ENCODE results near the gene MAP3K6. TPM values are rescaled to one million over a fixed set of nuclear protein-coding genes. Genes with fewer than 3 reads are reported as not detected.

The MAP3K6 gene
- total RNA-seq, 1 experiment from 2014 or later: 10.7 TPM

DNA sequence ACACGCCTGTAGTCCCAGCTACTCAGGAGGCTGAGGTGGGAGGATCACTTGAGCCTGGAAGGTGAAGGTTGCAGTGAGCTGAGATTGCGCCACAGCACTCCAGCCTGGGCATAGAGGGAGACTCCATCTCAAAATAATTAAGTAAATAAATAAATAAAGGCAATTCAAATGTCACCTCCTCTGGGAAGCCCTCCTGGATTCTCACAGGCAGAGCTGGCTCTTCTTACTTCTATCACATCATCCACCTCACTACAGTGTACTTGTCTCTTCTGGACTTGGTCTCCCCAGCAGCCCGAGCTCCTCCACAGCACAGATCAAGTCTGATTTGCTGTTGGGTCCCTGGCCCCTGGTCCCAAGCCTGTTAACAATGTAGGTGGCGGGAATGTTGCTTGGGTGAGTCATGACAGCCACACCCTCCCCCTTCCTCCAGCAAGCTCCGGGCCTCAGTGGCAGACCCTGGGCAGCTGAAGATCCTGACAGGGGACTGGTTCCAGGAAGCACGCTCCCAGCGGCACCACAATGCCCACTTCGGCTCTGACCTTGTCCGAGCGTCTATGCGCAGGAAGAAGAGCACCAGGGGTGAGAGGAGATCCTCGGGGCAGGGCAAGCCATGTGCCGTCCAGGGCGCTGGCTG lies 19.7 kb downstream of the MAP3K6 start:
- Histone ChIP-seq H3K4me3 (ENCODE audit: insufficient read depth, low read depth, low read length) (no peak overlapping the region), H3K27me3 (ENCODE audit: control insufficient read depth, insufficient read depth, low read length) (peaks cover 22% of the 10 kb centered on the region; the same call in 1 of the 2 replicates), H3K36me3 (replicated peaks; ENCODE audit: control insufficient read depth, insufficient read depth, low read length) (no peaks in the 10 kb centered on the region; the same call in none of the 2 replicates)
- DNase-seq: no peak

DNA sequence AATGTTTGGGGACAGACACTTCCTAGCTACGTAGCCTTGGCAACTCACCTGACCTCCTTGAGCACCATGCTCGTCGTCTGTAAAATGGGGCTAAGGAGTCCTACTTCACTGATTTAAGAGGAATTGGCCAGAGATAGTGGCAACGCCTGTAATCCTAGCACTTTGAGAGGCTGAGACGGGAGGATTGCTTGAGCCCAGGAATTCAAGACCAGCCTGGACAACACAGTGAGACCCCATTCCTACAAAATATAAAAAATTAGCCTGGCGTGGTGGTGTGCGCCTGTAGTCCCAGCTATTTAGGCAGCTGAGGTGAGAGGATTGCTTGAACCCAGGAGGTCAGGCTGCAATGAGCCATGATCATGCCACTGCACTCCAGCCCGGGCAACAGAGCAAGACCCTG lies 20.4 kb downstream of the MAP3K6 start:
- H3K27me3 ChIP-seq (ENCODE audit: control insufficient read depth, insufficient read depth, low read length): peaks cover 22% of the 10 kb centered on the region; the same call in 1 of the 2 replicates
- H3K36me3 ChIP-seq (replicated peaks; ENCODE audit: control insufficient read depth, insufficient read depth, low read length): no peaks in the 10 kb centered on the region; the same call in none of the 2 replicates
- no peak overlapping the region for H3K4me3 ChIP-seq (ENCODE audit: insufficient read depth, low read depth, low read length)
- no peak for DNase-seq

DNA sequence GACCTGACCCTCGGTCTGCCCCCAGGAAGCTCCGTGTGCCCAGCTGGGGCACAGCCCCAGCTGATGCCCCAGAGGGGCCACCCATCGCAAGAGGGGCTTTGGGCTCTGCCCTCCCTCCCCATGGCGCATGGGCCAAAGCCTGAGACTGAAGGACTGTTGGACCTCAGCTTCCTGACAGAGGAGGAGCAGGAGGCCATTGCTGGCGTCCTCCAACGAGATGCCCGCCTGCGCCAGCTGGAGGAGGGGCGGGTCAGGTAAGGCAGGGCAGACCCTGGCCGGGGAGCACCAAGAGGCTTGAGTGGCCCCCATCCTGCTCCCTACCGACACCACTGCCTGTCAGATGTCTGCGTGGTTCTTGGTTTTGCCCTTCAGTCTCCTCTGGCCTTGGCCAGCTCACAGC lies 21.5 kb downstream of the MAP3K6 start:
- DNase-seq: no peak
- Histone ChIP-seq H3K27me3 (ENCODE audit: control insufficient read depth, insufficient read depth, low read length) (peaks cover 15% of the 10 kb centered on the region; the same call in 1 of the 2 replicates), H3K36me3 (replicated peaks; ENCODE audit: control insufficient read depth, insufficient read depth, low read length) (no peaks in the 10 kb centered on the region; the same call in none of the 2 replicates), H3K4me3 (ENCODE audit: insufficient read depth, low read depth, low read length) (no peak overlapping the region)

DNA sequence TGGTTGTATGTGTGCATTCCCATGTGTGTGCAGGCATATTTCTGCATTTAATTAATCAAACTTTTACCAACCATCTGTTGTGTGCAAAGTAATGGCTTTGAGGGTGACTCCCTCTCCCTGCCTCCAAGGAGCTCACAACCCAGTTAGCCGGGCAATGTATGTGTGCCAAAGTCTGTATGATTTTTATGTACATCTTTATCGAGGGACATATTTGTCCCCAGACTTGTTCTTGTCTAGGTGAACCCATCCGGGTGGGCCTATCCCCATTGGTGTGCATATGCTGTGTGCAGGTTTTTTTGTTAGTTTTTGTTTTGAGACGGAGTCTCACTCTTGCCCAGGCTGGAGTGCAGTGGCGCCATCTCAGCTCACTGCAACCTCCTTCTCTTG lies 23.1 kb downstream of the MAP3K6 start:
- Histone ChIP-seq H3K27me3 (ENCODE audit: control insufficient read depth, insufficient read depth, low read length) (no peaks in the 10 kb centered on the region; the same call in 1 of the 2 replicates), H3K36me3 (replicated peaks; ENCODE audit: control insufficient read depth, insufficient read depth, low read length) (no peaks in the 10 kb centered on the region; the same call in none of the 2 replicates), H3K4me3 (ENCODE audit: insufficient read depth, low read depth, low read length) (no peak overlapping the region)
- no peak for DNase-seq

DNA sequence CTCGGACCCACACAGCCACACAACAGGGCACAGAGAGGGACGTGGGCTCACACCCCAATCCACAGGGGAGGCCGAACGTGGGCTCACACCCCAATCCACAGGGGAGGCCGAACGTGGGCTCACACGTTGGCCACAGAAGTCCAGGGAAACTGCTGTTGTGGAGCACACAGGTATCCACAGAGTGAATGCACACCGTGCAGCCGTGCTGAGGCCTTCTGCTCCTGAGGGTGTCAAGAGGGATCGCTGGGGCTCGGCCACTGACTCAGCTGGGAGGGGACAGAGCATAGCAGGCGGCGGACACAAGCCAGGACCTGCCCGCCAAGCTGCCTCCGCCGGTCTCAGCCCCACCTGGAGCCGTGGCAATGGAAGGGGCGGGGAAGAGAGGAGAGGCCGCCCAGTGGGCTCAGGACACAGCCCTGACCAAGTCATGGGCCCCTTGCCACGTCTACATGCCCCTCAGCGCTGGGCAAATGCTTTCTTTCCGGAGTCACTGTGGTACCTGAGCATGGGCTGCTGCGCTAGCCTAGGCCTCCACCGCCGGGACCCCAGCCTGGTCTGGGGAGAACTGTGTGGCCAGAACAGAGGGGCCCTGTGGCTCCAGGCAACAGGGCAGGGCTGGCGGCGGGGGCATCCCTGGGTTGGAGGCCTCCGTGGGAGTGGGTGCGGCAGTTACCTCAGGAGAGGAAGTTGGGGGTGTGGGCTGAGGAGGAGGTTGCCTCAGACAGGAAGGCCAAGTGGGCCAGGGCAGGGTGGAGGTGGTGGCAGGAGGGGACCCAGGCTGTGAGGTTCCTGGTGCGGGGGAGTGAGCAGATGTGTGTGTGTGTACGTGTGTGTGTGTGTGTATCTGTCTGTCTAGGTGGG lies 23.8 kb downstream of the MAP3K6 start:
- Histone ChIP-seq H3K36me3 (replicated peaks; ENCODE audit: control insufficient read depth, insufficient read depth, low read length) (no peaks in the 10 kb centered on the region; the same call in none of the 2 replicates), H3K27me3 (ENCODE audit: control insufficient read depth, insufficient read depth, low read length) (no peaks in the 10 kb centered on the region), H3K4me3 (ENCODE audit: insufficient read depth, low read depth, low read length) (no peak overlapping the region)
- DNase-seq: peak; percentile 82

DNA sequence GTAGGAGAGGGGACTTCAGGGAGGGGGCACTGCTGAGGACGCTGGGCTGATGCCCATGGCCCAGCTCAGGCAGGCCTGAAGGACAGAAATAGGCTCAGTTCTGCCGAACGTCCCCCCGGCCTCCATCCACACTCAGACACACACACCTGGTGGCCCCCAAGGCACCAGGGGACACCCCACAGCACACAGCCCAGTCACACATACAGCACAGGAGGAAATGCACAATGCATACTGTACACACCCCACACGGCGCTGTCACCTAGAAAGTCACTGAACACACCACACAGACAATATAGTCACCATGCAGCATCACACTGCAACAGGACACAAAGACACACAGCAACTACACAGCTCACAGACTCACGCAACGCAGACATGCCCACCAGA lies 24.4 kb downstream of the MAP3K6 start:
- H3K27me3 ChIP-seq (ENCODE audit: control insufficient read depth, insufficient read depth, low read length): no peaks in the 10 kb centered on the region
- peak overlapping the region; percentile 23; the same call in 1 of the 2 replicates for H3K4me3 ChIP-seq (ENCODE audit: insufficient read depth, low read depth, low read length)
- no peaks in the 10 kb centered on the region; the same call in none of the 2 replicates for H3K36me3 ChIP-seq (replicated peaks; ENCODE audit: control insufficient read depth, insufficient read depth, low read length)
- peak; percentile 57 for DNase-seq

DNA sequence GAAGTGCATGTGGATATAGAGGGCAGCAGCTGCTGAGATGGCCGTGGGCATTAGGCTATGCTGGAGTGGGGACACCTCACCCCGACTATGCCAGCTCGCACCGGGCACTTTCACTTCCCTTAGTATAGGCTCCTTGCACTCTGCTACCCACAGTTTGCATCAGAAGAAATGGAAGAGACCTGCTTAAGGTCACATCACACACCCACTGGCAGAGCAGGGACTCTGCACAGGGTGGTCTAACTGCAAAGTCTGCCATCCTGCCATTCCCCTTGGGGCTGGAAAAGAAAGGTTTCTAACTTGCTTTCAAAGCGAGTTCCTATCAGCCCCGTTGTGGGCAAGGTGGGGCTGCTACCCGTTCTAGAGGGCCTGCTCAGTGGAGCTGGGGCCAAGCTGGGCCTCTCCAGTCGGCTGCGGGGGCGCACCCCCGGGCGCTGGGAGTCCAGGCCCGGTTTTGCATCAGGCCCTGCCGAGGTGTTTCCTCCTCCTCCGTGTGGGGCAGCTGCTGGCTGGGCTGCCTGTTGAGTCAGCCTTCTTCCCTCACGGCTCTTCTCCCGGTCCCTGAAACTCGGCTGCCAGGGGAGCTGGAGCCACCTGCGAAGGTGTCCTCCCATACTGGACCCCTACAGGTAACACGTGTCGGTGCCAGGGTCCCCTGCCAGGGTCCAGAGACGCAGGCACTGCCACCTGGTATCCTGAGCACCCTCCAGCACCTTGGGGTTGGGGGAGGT lies 25.1 kb downstream of the MAP3K6 start, which contains the start of gene SYTL1:
Gene SYTL1, plus strand, starts transcription at position 498 of the 728 bp plus-strand sequence. CDS start 3,313 bp downstream, outside the sequence.
- Histone ChIP-seq H3K36me3 (replicated peaks; ENCODE audit: control insufficient read depth, insufficient read depth, low read length) (no peaks in the 10 kb centered on the region; the same call in 1 of the 2 replicates), H3K27me3 (ENCODE audit: control insufficient read depth, insufficient read depth, low read length) (no peaks in the 10 kb centered on the region), H3K4me3 (ENCODE audit: insufficient read depth, low read depth, low read length) (peak within 1 kb of the TSS; percentile 23; the same call in 1 of the 2 replicates)
- peak; percentile 94 for DNase-seq

DNA sequence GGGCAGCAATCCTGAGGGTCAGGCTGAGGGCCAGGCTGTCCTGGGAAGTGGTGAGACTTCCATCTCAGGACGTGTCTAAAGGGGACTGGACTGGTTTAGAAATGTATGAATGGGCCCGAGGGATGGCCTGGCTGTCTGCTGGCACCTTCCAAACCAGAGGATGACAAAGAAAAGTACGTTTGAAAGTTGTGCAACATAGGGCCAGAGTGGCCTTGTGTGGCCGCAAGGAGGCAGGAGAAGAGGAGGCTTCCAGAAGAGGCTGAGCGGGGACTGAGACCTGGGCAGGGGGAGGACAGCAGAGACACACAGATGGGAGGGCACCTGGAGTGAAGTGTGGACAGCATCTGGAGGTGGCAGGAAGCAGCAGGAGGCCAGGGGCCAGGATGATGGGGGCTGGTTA lies 27.5 kb downstream of the MAP3K6 start:
- Histone ChIP-seq H3K4me3 (ENCODE audit: insufficient read depth, low read depth, low read length) (no peak overlapping the region), H3K27me3 (ENCODE audit: control insufficient read depth, insufficient read depth, low read length) (no peaks in the 10 kb centered on the region), H3K36me3 (replicated peaks; ENCODE audit: control insufficient read depth, insufficient read depth, low read length) (peaks cover 10% of the 10 kb centered on the region)
- DNase-seq: no peak

DNA sequence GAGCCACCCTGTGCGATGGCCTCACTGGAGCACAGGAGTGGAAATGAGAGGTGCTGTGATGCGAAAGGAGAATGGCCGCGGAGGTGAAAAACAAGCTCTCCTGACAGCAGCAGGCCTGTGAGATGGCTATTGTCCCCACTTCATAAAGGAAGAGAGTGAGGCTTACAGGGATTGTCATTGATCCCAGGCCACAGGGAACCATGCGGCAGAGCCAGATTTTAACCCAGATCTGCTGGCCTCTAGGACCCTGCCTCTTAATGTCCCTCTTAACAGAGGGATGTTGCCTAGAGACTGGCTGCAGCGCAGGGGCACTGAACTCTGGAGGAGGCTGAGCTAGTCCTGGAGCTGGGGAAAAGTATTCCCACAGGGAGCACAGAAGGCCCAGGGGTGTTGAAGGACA lies 28.0 kb downstream of the MAP3K6 start:
- DNase-seq: peak; percentile 50
- H3K36me3 ChIP-seq (replicated peaks; ENCODE audit: control insufficient read depth, insufficient read depth, low read length): peaks cover 14% of the 10 kb centered on the region
- H3K27me3 ChIP-seq (ENCODE audit: control insufficient read depth, insufficient read depth, low read length): no peaks in the 10 kb centered on the region
- H3K4me3 ChIP-seq (ENCODE audit: insufficient read depth, low read depth, low read length): no peak overlapping the region

DNA sequence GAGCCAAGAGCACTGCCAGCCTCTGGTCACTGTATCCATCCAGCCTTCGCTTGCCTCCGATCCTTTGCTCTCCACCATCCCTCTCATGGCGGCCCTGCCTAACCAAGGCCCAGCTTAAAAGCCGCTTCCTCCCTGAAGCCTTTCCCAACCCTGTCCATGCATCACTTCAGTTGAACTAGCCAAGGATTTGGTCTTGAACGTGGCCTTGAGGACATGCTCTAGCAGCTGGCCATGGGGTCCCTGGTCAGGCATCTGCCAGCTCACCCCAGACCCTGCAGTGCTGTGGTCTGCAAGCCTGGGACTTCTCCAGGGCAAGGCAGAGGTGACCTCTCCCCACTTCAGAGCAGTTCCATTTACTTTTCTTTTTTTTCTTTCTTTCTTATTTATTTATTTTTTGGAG lies 30.0 kb downstream of the MAP3K6 start:
- DNase-seq: no peak
- H3K36me3 ChIP-seq (replicated peaks; ENCODE audit: control insufficient read depth, insufficient read depth, low read length): peaks cover 19% of the 10 kb centered on the region
- H3K4me3 ChIP-seq (ENCODE audit: insufficient read depth, low read depth, low read length): no peak overlapping the region
- H3K27me3 ChIP-seq (ENCODE audit: control insufficient read depth, insufficient read depth, low read length): no peaks in the 10 kb centered on the region

DNA sequence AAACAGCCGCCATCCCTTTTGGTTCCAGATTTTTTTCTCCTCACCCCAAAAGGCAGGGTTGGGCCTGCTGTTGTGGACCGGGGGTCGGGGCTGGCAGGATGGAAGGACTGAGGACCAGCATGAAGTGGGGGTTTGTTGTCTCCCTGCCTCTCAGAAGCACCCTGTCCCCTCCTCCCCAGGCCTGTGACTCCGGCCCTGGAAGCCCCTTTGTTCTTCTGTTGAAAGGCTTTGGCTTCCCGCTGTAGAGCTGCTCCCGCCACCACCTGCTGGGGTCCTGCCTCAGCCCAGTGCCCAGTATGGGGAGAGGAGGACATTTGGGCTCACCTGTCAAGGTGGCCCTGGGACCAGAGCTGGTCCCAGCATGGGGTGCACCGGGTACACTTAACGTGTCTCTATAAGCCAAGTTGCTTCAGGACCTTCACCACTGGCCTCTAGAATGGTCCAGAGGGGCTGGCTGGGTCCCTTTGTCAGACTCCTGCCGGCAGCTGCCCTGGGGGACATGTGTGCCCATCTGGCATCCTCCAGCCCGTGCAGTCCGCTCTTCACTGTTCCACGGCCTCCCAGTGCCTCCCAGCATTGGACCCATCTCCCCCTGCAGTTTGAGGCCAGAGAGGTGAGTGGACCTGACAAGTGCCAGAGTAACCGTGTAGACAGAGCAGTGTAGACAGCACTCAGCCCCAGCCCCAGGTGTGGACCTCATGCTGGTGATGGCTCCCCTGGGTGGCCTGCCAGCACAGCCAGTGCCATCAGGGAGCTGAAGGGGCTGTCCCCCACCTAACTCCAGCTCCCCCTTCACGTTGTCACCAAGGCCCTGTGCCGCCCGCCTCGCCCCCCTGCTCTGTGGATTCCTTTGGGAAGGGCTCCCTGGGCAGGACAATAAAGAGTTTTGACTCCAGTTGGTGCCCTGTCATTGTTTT lies 31.0 kb downstream of the MAP3K6 start:
- DNase-seq: peak; percentile 39
- Histone ChIP-seq H3K27me3 (ENCODE audit: control insufficient read depth, insufficient read depth, low read length) (no peaks in the 10 kb centered on the region), H3K4me3 (ENCODE audit: insufficient read depth, low read depth, low read length) (no peak overlapping the region), H3K36me3 (replicated peaks; ENCODE audit: control insufficient read depth, insufficient read depth, low read length) (peaks cover 19% of the 10 kb centered on the region)

DNA sequence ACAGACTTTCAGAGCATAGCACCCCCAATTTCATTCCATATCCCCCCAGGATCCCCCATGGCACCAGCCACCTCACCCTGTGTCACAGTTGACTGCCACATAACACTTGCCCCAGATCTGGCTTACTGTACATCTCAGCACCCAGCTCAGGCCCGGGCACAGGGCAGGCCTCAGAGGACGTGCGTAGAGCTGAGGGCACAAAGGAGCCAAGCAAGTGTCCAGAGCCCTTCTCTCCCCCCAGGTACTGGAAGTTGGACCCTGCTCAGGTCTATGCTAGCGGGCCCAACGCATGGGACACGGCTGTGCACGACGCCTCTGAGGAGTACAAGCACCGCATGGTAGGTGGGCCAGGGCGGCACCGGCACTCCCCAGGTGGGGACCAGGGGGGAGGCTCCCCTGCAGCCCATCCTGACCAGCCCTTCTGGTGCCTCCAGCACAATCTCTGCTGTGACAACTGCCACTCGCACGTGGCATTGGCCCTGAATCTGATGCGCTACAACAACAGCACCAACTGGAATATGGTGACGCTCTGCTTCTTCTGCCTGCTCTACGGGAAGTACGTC lies 33.0 kb downstream of the MAP3K6 start:
- DNase-seq: peak; percentile 32
- H3K4me3 ChIP-seq (ENCODE audit: insufficient read depth, low read depth, low read length): no peak overlapping the region
- H3K27me3 ChIP-seq (ENCODE audit: control insufficient read depth, insufficient read depth, low read length): no peaks in the 10 kb centered on the region
- peaks cover 19% of the 10 kb centered on the region for H3K36me3 ChIP-seq (replicated peaks; ENCODE audit: control insufficient read depth, insufficient read depth, low read length)

DNA sequence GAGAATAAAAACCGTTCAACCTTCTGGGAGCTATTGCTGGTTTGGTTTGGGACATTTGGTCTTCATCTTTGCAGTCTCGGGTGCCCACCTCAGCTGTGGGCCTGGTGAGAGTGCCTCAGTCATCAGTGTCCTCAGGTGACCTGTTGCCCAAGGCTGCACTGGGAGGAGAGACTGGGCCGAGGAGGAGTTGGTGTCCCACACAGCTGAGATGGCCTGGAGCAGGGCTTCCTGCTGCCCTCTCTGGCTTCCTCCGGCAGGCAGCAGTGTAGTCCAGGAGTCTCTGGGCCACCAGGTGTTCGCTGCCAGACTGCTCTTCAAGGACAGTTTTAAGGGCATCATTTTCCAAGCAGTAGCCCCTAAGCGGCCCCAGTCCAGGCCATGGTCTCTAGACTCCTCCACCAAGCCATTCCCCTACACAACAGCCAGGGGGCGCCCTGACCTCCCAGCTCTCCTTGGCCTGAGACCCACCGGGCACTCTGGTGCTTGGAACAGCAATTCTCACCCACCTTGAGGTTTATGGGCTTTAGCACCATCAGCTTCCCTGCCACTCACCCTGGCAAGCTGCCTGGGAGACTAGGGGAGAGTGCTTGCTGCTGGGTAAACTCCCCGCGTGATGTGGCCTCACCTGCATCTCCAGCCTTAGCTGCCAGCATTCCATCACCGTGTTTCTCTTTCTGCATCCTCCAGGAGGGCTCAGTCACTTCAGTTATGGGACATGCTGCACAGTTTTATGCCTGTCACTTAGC lies 34.1 kb downstream of the MAP3K6 start:
- Histone ChIP-seq H3K36me3 (replicated peaks; ENCODE audit: control insufficient read depth, insufficient read depth, low read length) (peaks cover 19% of the 10 kb centered on the region), H3K4me3 (ENCODE audit: insufficient read depth, low read depth, low read length) (no peak overlapping the region), H3K27me3 (ENCODE audit: control insufficient read depth, insufficient read depth, low read length) (no peaks in the 10 kb centered on the region)
- peak; percentile 96 for DNase-seq
